Activated CD4-positive, alpha-beta memory T cell treated with anti-CD3 and anti-CD28 coated beads for 36 hours (primary cell): Measurements from ENCODE around the gene CTNNA3. TPM values are rescaled to one million over a fixed set of nuclear protein-coding genes. Genes with fewer than 3 reads are reported as not detected.

Experiments
- CTCF ChIA-PET: fragments of 350-600 bp; sonication (Branson Sonifier 250); formaldehyde crosslinking; loops from one replicate; lab custom pipeline; 2021; ENCODE audit warnings: antibody characterized with exemption, inconsistent platforms; lab: Charles Lee
- POLR2A ChIA-PET: fragments of 350-600 bp; sonication (Branson Sonifier 250); formaldehyde crosslinking; loops from one replicate; lab custom pipeline; 2021; ENCODE audit warnings: antibody characterized with exemption; lab: Charles Lee
- DNase-seq: peaks from one replicate; pipeline ENCODE4 v3.0.0-alpha.2; 2020
- H3K27ac Mint-ChIP-seq: one replicate; pipeline ENCODE4 v1.8.0; 2021; ENCODE audit warnings: mixed read lengths
- H3K27me3 Mint-ChIP-seq: one replicate; pipeline ENCODE4 v1.8.0; 2021; ENCODE audit warnings: mixed read lengths
- H3K36me3 Mint-ChIP-seq: one replicate; pipeline ENCODE4 v1.8.0; 2021; ENCODE audit warnings: mixed read lengths
- H3K4me1 Mint-ChIP-seq: one replicate; pipeline ENCODE4 v1.8.0; 2021; ENCODE audit warnings: low read depth, mixed read lengths
- H3K4me3 Mint-ChIP-seq: one replicate; pipeline ENCODE4 v1.8.0; 2021; ENCODE audit warnings: mild to moderate bottlenecking, mixed read lengths
- H3K9me3 Mint-ChIP-seq: one replicate; pipeline ENCODE4 v1.8.0; 2021; ENCODE audit warnings: mixed read lengths
- intact Hi-C: fragments of 100-400 bp; cut with micrococcal nuclease; formaldehyde crosslinking; loops from one replicate; pipeline ENCODE4 v1.15.1; 2023
- total RNA-seq, 2 experiments: library from RNA; stranded (reverse); gene quantifications; one replicate each; pipeline ENCODE4 v1.2.3, GENCODE V29; 2021

The CTNNA3 gene
- total RNA-seq, 2 experiments from 2014 or later, result not detected

DNA sequence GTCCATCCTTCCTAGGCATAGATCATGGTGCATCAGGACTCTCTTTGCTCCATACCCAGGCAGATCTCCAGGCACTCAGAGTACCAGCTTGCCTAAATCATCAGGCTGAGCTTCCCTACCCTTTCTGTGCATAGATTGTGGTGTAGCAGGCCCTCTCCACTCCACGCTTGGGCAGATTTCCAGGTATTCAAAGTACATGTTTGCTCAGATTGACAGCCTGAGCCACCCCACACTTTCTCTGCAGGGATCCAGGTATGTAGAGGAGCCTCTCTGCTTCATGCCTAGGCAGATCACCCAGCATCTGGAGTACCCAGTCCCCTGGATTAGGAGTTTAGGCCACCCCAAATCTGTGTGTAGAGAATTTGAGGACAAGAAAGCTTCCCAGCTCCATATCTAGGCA, 1727.6 kb downstream of the CTNNA3 start:
- peaks cover 9% of the 10 kb centered on the region for H3K9me3 Mint-ChIP-seq
- H3K27ac Mint-ChIP-seq, result no peak overlapping the region
- H3K27me3 Mint-ChIP-seq, result no peaks in the 10 kb centered on the region
- no peaks in the 10 kb centered on the region for H3K36me3 Mint-ChIP-seq
- intact Hi-C loops, result no loop called here
- no peaks in the 10 kb centered on the region for H3K4me1 Mint-ChIP-seq
- POLR2A ChIA-PET, result no interaction called here
- DNase-seq, result no peak
- no peak overlapping the region for H3K4me3 Mint-ChIP-seq
- CTCF ChIA-PET, result no interaction called here

DNA sequence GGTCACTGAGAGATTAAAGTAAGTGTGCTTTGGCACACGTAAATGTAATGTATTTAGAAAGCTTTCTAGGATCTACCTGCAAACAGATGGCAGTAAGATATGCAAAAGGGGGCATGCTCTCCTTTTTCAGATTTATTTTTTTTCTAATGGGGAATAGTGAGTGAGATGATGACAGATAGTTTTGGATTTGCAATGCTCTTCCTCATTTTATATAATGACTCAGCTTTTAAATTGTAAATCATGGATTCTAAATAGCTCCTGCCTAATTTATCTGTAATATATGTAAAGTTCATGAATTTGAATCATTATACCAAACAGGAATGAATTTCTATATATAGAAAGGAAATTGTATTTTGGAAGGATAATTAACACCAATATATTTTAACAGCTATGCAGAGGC, 1731.8 kb downstream of the CTNNA3 start:
- Mint-ChIP-seq H3K4me3 (no peak overlapping the region), H3K27ac (no peak overlapping the region), H3K4me1 (no peaks in the 10 kb centered on the region), H3K36me3 (no peaks in the 10 kb centered on the region), H3K9me3 (peaks cover 13% of the 10 kb centered on the region), H3K27me3 (no peaks in the 10 kb centered on the region)
- intact Hi-C loops, result no loop called here
- no peak for DNase-seq
- POLR2A ChIA-PET, result no interaction called here
- CTCF ChIA-PET, result no interaction called here

DNA sequence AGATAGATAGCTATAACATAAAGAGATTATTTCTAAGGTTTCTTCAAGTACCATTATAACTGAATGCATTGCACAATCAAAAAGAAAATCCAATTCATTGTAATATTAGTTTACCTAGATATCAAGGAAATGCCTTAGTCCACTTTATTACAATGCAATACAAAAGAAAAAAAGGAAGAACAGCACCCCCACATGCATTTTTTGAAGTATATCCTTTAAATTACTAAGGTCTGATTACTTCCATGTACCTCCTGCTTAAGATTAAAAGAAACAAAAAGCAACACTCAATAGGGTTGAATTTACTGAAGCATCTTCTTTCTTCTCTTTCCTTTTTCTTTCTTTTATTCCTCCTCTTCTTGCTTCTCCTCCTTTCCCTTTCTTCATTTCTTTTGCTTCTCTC, 1743.9 kb downstream of the CTNNA3 start:
- Mint-ChIP-seq H3K36me3 (no peaks in the 10 kb centered on the region), H3K9me3 (peaks cover 23% of the 10 kb centered on the region), H3K27ac (no peak overlapping the region), H3K4me1 (no peaks in the 10 kb centered on the region), H3K4me3 (no peak overlapping the region), H3K27me3 (no peaks in the 10 kb centered on the region)
- no peak for DNase-seq
- POLR2A ChIA-PET, result no interaction called here
- CTCF ChIA-PET, result no interaction called here
- intact Hi-C loops, result no loop called here

DNA sequence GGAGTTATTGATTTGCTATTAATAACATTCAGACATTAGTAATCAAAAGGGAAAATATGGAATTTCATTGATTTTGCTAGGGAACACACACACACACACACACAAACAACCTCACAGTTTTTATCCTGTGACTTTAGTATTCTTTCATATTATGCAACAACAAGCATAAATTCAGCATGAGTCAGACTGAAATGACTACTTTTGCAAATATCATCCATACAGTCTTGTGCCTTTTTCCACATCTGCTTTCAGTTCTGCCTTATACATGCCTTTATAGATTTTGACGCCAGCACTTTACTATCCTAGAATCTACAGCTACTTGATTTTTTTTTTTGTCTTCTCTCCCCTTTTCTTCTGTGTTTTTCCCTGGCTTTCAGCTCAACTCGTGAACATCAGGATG, 1745.9 kb downstream of the CTNNA3 start:
- Mint-ChIP-seq H3K9me3 (peaks cover 17% of the 10 kb centered on the region), H3K36me3 (no peaks in the 10 kb centered on the region), H3K27me3 (no peaks in the 10 kb centered on the region), H3K27ac (no peak overlapping the region), H3K4me1 (no peaks in the 10 kb centered on the region), H3K4me3 (no peak overlapping the region)
- DNase-seq, result no peak
- ChIA-PET POLR2A (no interaction called here), CTCF (no interaction called here)
- intact Hi-C loops, result no loop called here

DNA sequence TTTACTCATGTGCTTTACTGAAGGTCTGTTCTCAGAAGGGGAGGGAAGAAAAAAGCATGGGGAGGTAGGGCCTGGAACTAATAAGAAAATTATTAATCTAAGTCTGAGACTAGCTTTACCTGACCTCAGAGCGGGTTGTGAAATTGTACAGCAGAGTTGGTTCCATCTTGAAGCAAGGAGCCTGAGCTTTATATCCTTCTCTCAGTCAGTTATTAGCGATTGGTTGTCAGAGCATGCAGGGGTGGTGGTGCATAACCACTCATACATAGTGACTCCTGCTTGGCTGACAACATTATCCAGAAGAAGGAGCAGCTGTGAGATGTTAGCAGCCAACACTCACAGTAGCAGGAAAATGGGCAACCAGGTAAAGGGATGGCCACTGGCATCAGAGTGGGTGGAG, 1746.5 kb downstream of the CTNNA3 start:
- no peaks in the 10 kb centered on the region for H3K27me3 Mint-ChIP-seq
- no peak overlapping the region for H3K27ac Mint-ChIP-seq
- ChIA-PET CTCF (no interaction called here), POLR2A (no interaction called here)
- intact Hi-C loops, result no loop called here
- H3K4me1 Mint-ChIP-seq, result no peaks in the 10 kb centered on the region
- no peak overlapping the region for H3K4me3 Mint-ChIP-seq
- H3K36me3 Mint-ChIP-seq, result no peaks in the 10 kb centered on the region
- H3K9me3 Mint-ChIP-seq, result peaks cover 12% of the 10 kb centered on the region
- no peak for DNase-seq

DNA sequence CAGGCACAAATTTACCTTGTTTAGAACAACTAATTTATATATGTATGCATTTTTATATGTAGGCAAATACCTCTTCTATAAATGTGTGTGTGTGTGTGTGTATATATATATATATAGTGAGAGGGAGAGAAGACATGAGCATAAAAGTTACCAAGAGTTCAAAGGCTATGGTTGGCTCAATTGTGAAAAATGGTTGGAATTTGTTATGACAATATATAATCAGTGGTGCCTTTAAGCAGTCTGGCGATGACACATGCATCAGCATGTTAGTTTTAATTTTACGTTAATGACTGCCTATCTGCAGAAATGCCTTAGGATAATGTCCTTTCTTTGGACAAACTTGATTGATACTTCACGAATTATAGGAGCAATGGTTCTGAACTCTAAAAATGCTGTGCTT, 1750.9 kb downstream of the CTNNA3 start:
- H3K27me3 Mint-ChIP-seq, result no peaks in the 10 kb centered on the region
- DNase-seq, result no peak
- intact Hi-C loops, result no loop called here
- no peak overlapping the region for H3K4me3 Mint-ChIP-seq
- no peaks in the 10 kb centered on the region for H3K36me3 Mint-ChIP-seq
- no peaks in the 10 kb centered on the region for H3K4me1 Mint-ChIP-seq
- no peak overlapping the region for H3K27ac Mint-ChIP-seq
- peaks cover 4% of the 10 kb centered on the region for H3K9me3 Mint-ChIP-seq
- ChIA-PET POLR2A (no interaction called here), CTCF (no interaction called here)

DNA sequence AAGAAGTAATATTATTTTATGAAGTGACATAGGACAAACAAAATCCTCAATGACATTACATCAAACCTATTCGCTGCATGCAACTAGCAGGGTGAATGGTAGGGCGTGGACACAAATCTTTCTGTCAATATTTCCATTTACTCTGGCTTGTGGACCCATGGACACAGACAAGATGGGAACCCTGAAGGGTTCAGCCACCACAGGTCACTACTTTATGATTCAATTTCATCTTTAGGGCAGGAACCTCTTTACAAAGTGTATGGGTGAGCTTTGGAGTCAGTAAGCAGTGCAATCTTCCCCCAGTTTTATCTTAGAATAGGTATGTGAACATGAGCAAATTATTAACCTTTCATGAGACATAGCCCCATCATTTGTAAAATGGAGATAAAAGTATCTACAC, 1752.5 kb downstream of the CTNNA3 start:
- Mint-ChIP-seq H3K27ac (no peak overlapping the region), H3K9me3 (peaks cover 6% of the 10 kb centered on the region), H3K4me3 (no peak overlapping the region), H3K36me3 (no peaks in the 10 kb centered on the region), H3K4me1 (no peaks in the 10 kb centered on the region), H3K27me3 (no peaks in the 10 kb centered on the region)
- DNase-seq, result no peak
- intact Hi-C loops, result no loop called here
- ChIA-PET CTCF (no interaction called here), POLR2A (no interaction called here)

DNA sequence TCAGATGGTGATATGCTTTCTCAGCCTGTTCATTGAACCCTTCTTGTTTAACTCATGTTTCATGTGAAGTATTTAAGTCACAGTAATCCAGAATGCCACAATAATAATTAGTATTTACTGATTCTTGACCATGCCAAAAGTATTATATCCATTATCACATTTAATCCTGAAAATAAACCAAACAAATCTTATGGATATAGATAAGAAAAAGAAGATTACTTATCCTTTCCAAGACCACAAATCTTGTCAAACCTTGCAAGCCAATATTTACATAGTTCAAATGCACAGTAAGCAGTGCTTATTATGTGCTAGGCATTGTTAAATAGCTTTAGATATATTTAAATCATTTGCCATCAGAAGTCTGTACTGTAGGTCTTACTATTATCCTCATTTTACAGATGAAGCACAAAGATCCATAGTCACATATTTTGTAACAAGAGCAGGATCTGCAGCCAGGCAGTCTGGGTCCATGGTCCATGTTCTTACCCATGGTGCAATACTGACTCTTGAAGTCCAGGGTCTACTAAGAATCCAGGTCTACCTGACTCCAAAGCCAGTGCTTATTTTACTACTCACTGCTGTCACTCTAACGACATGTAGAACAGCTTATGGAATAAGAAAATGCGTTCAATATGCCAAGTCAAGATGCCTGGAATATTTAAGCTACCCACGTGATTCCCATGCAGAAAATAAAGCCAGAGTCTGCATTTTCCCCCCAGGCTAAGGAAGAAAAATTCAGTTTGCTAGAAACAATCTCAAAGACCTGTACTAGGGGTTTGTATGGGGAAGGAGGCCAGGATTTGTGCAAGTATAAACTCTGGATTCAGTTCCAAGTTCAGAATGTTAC, 1755.0 kb downstream of the CTNNA3 start:
- H3K36me3 Mint-ChIP-seq, result no peaks in the 10 kb centered on the region
- H3K9me3 Mint-ChIP-seq, result peaks cover 3% of the 10 kb centered on the region
- CTCF ChIA-PET, result no interaction called here
- no peaks in the 10 kb centered on the region for H3K4me1 Mint-ChIP-seq
- intact Hi-C loops, result no loop called here
- H3K4me3 Mint-ChIP-seq, result no peak overlapping the region
- H3K27me3 Mint-ChIP-seq, result no peaks in the 10 kb centered on the region
- POLR2A ChIA-PET, result no interaction called here
- DNase-seq, result no peak
- no peak overlapping the region for H3K27ac Mint-ChIP-seq

DNA sequence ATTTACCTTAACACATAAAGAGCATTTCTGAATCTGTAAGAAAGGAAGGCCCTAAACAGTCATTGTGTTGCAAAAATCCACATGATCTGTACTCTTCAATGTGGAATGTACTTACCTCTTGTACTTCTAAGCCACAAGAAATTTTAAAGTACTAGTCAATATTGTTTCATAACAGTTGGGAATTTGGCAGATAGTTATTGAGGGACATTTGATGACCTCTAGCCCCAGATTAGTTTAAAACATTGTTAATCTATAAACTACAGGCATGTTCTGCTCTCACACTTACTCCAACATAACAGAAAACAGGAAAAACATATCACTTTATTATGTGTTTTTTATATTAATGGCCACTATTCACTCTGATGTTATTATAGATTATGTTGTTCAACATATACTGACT, 1755.9 kb downstream of the CTNNA3 start:
- intact Hi-C loops, result no loop called here
- POLR2A ChIA-PET, result no interaction called here

DNA sequence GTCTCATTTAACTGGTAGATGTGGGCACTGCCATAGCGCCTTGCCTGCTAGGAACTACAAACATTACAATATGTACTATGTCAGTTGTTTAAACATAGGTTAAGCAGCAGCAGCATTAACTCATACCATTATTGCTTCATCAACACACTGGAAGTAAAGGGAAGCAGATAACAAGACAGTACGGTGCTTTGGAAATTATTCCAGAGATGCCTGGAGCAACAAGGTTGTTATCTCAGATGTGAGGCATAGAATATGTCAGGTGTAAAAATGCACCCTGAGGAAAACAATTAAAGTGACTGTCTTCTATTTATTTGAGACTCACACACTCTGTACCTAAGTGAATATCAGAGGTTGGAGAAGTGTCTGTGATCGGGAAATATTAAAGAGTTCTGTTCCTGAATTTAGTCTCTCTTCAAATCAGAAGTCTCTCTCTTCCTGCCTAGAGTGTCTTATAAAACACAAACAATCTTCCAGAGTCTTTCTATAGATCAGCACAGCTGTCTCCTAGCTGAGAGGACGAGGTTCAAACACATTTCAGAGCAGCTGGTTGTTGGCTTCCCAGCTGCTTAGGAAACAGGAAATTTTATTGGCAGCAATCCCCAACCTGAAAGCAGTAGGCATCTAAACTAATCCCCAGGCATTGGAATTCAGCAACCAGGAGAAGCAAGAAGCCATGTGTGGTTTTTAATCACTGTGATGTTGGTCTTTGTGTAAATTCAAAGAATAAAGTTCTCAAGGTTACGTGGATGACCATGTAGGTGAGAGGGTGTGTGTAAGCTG, 1764.5 kb downstream of the CTNNA3 start:
- Mint-ChIP-seq H3K27ac (no peak overlapping the region), H3K4me3 (no peak overlapping the region), H3K4me1 (no peaks in the 10 kb centered on the region), H3K27me3 (no peaks in the 10 kb centered on the region), H3K9me3 (no peaks in the 10 kb centered on the region), H3K36me3 (no peaks in the 10 kb centered on the region)
- no peak for DNase-seq
- intact Hi-C loops, result no loop called here
- POLR2A ChIA-PET, result no interaction called here
- CTCF ChIA-PET, result no interaction called here

More for the DNA sequence above, 1755.9 kb downstream of the CTNNA3 start:
- Mint-ChIP-seq H3K9me3 (peaks cover 3% of the 10 kb centered on the region), H3K27me3 (no peaks in the 10 kb centered on the region), H3K36me3 (no peaks in the 10 kb centered on the region), H3K4me1 (no peaks in the 10 kb centered on the region), H3K27ac (no peak overlapping the region), H3K4me3 (no peak overlapping the region)
- CTCF ChIA-PET, result no interaction called here
- no peak for DNase-seq

DNA sequence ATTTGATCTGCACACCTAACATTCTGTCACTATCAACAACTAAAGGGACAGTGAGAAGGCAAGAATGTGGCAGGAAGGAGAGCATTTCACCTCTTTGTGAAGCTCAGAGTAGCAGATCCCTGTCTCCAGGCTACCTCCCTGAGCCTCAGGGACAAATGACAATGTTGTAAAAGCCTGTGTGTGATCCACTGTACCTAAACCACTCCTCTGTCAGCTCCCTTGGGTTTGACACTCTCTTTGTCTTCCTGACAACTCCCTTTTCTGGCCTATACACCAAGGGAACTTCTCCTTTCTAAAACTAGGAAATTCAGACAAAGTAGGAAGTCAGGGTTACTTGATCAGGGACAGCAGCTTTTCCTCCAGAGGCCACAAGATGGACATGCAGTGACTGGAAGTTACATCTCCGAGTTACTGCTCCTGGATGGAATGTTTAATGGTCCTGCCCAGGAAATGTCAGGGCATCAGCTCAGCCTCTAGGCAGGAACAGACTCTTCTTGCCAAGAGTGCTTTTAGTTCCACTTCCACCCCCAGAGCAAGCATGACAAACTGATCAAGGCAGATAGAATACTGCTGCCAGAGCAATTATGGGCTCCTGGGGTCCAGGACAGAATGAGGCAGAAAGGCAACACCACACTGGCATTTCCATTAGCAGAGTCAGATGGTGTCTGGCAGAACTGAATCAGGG, 1784.7 kb downstream of the CTNNA3 start:
- CTCF ChIA-PET, result no interaction called here
- Mint-ChIP-seq H3K27ac (no peak overlapping the region), H3K9me3 (peaks cover 2% of the 10 kb centered on the region), H3K36me3 (no peaks in the 10 kb centered on the region), H3K4me3 (no peak overlapping the region), H3K27me3 (no peaks in the 10 kb centered on the region), H3K4me1 (no peaks in the 10 kb centered on the region)
- POLR2A ChIA-PET, result no interaction called here
- no peak for DNase-seq
- intact Hi-C loops, result no loop called here

DNA sequence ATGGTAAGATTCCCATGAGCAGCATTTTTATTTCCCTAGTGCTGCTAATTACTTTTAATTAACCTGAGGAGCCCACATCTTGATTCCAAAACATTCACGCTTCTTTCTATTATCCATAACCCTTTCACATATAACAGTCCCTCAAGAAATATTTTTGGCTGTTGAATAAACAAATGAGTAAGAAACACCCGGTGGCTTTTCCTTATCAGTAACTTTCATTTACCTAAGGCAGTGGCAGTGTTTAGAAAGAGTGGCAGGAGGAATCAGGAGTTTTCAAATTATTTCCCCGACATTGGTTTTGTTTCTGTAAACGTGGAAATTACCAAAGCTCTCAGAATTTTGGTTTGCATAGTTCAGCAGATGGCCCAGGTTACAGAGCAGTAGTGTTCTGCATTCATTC, 1785.8 kb downstream of the CTNNA3 start:
- Mint-ChIP-seq H3K36me3 (no peaks in the 10 kb centered on the region), H3K4me1 (no peaks in the 10 kb centered on the region), H3K27me3 (no peaks in the 10 kb centered on the region), H3K4me3 (no peak overlapping the region), H3K27ac (no peak overlapping the region), H3K9me3 (peaks cover 2% of the 10 kb centered on the region)
- no peak for DNase-seq
- intact Hi-C loops, result no loop called here
- ChIA-PET CTCF (no interaction called here), POLR2A (no interaction called here)
